ENCODE data around the gene ZNF554. TPM values are rescaled to one million over a fixed set of nuclear protein-coding genes. Genes with fewer than 3 reads are reported as not detected.

The ZNF554 gene
- total and polyA plus RNA-seq, 10 donors: 1.4 to 7.1 (median 4.0) TPM

GRCh38 chr19:2787115-2787514 is 32.6 kb upstream of the ZNF554 start:
- WGBS, 5 donors: 82 to 88% (median 88%) methylated on average over 7 to 8 of the region's 8 CpGs
- H3K27me3 ChIP-seq (replicated peaks in 1 of 7): no peaks in the 10 kb centered on the region
- H3K4me3 ChIP-seq: no peak overlapping the region
- no peaks in the 10 kb centered on the region for H3K9me3 ChIP-seq
- intact Hi-C loops (cut with DNase I; ENCODE audit: low total_unique reads): no loop called here
- H3K4me1 ChIP-seq: peaks cover 19 to 71% (median 43%) of the 10 kb centered on the region in 6 donors
- no peak overlapping the region for H3K27ac ChIP-seq
- peaks cover 0 to 25% (median 14%) of the 10 kb centered on the region in 6 donors for H3K36me3 ChIP-seq
- TF ChIP-seq CTCF (IDR thresholded peaks at IDR 0.05 in 8 of 11, conservative IDR thresholded peaks at IDR 0.05 in 3 of 11) (no peak), POLR2AphosphoS5 (IDR thresholded peaks at IDR 0.05) (no peak), POLR2A (IDR thresholded peaks at IDR 0.05) (no peak)
- DNase-seq: no peak

- Histone ChIP-seq H3K27ac (no peak overlapping the region), H3K27me3 (replicated peaks in 1 of 7) (no peaks in the 10 kb centered on the region), H3K4me3 (no peak overlapping the region), H3K9me3 (no peaks in the 10 kb centered on the region), H3K4me1 (peaks cover 16 to 62% (median 37%) of the 10 kb centered on the region in 6 donors), H3K36me3 (peaks cover 0 to 36% (median 14%) of the 10 kb centered on the region in 6 donors)
- WGBS, 5 donors: 86 to 96% (median 93%) methylated on average over 5 of the region's 5 CpGs
- intact Hi-C loops (cut with DNase I; ENCODE audit: low total_unique reads): no loop called here
- no peak for TF ChIP-seq CTCF (IDR thresholded peaks at IDR 0.05 in 8 of 11, conservative IDR thresholded peaks at IDR 0.05 in 3 of 11)
- no peak for TF ChIP-seq POLR2A (IDR thresholded peaks at IDR 0.05)
- TF ChIP-seq POLR2AphosphoS5 (IDR thresholded peaks at IDR 0.05): no peak
- no peak for DNase-seq
Observed at GRCh38 chr19:2788237-2788636, 31.4 kb upstream of the ZNF554 start.

GRCh38 chr19:2790194-2790556 is 29.5 kb upstream of the ZNF554 start:
- Histone ChIP-seq H3K4me3 (no peak overlapping the region), H3K27me3 (replicated peaks in 1 of 7) (no peaks in the 10 kb centered on the region), H3K27ac (no peak overlapping the region), H3K9me3 (no peaks in the 10 kb centered on the region), H3K4me1 (peaks cover 7 to 42% (median 18%) of the 10 kb centered on the region in 6 donors), H3K36me3 (peaks cover 0 to 56% (median 20%) of the 10 kb centered on the region in 6 donors)
- intact Hi-C loops (cut with DNase I; ENCODE audit: low total_unique reads): no loop called here
- WGBS, 5 donors: 93 to 97% (median 96%) methylated on average over 14 of the region's 14 CpGs
- no peak for DNase-seq
- TF ChIP-seq CTCF (IDR thresholded peaks at IDR 0.05 in 8 of 11, conservative IDR thresholded peaks at IDR 0.05 in 3 of 11) (no peak), POLR2AphosphoS5 (IDR thresholded peaks at IDR 0.05) (no peak), POLR2A (IDR thresholded peaks at IDR 0.05) (no peak)

- H3K27ac ChIP-seq: no peak overlapping the region
- no peaks in the 10 kb centered on the region for H3K9me3 ChIP-seq
- no peak for TF ChIP-seq CTCF (IDR thresholded peaks at IDR 0.05 in 8 of 11, conservative IDR thresholded peaks at IDR 0.05 in 3 of 11)
- no peak for TF ChIP-seq POLR2A (IDR thresholded peaks at IDR 0.05)
- TF ChIP-seq POLR2AphosphoS5 (IDR thresholded peaks at IDR 0.05): no peak
- no peak overlapping the region for H3K4me3 ChIP-seq
- WGBS, 5 donors: 94 to 97% (median 96%) methylated on average over 28 to 32 of the region's 32 CpGs
- H3K36me3 ChIP-seq: peaks cover 0 to 61% (median 24%) of the 10 kb centered on the region in 6 donors
- H3K4me1 ChIP-seq: peaks cover 7 to 40% (median 15%) of the 10 kb centered on the region in 6 donors
- H3K27me3 ChIP-seq (replicated peaks in 1 of 7): no peaks in the 10 kb centered on the region
- DNase-seq: no peak
- intact Hi-C loops (cut with DNase I; ENCODE audit: low total_unique reads): no loop called here
Observed at GRCh38 chr19:2790557-2791271, 29.0 kb upstream of the ZNF554 start.
